Hepatocyte (in vitro differentiated cells): ENCODE measurements around the gene MFSD6.

Experiments used
- EZH2 ChIP-seq: fragments of 200-600 bp; sonication (generic); IDR thresholded peaks from 2 replicates; pipeline ENCODE4 v1.6.1; 2016; ENCODE audit warnings: antibody characterized with exemption, mild to moderate bottlenecking, borderline replicate concordance
- EZH2phosphoT487 ChIP-seq: fragments of 200-600 bp; sonication (generic); IDR thresholded peaks from one replicate; pipeline ENCODE4 v1.6.1; 2018; ENCODE audit warnings: antibody characterized with exemption, mild to moderate bottlenecking, low read depth, moderate library complexity; ENCODE audit not compliant: unreplicated experiment, severe bottlenecking
- TF ChIP-seq, protein P1 (sequence below): fragments of 200-600 bp; sonication (generic); IDR thresholded peaks from 2 replicates; pipeline ENCODE4 v1.5.1; 2016; ENCODE audit warnings: antibody characterized with exemption, mild to moderate bottlenecking; ENCODE audit not compliant: poor library complexity

DNA sequence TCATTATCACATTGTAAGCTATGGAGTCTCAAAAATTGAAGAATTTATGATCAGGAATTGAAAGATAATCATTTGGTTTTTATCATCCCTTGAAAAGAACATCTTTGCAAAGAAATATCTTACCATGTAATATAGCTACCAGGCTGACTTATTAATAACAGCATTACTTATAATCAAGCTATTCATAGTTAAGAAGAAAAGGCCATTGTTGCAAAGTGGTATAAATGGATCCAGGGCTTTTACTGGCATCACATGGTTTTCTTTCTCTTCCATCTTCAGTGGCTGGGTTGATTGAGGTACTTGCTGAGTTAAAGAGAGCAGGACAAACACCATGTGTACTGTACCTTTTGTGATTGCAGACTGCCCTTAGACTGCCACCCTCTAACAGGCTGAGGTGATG, 39.6 kb downstream of the MFSD6 start:
- TF ChIP-seq, protein P1, sequence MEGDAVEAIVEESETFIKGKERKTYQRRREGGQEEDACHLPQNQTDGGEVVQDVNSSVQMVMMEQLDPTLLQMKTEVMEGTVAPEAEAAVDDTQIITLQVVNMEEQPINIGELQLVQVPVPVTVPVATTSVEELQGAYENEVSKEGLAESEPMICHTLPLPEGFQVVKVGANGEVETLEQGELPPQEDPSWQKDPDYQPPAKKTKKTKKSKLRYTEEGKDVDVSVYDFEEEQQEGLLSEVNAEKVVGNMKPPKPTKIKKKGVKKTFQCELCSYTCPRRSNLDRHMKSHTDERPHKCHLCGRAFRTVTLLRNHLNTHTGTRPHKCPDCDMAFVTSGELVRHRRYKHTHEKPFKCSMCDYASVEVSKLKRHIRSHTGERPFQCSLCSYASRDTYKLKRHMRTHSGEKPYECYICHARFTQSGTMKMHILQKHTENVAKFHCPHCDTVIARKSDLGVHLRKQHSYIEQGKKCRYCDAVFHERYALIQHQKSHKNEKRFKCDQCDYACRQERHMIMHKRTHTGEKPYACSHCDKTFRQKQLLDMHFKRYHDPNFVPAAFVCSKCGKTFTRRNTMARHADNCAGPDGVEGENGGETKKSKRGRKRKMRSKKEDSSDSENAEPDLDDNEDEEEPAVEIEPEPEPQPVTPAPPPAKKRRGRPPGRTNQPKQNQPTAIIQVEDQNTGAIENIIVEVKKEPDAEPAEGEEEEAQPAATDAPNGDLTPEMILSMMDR = no peak
- TF ChIP-seq EZH2 = no peak
- no peak for TF ChIP-seq EZH2phosphoT487
